Uterus (tissue), 4 donors: ENCODE measurements around the gene PPM1N. TPM values are rescaled to one million over a fixed set of nuclear protein-coding genes. Genes with fewer than 3 reads are reported as not detected.

ENCODE experiments used
- DNase-seq, 2 donors: peaks; one replicate each; pipeline ENCODE4 v3.0.0-alpha.2; 2019 to 2020
- H3K27ac ChIP-seq, 2 donors: fragments of 200-600 bp; sonication (generic); 1 replicate in 1 of 2; 2 replicates in 1 of 2; pipeline ENCODE4 v1.5.1; 2016 to 2018
- H3K27me3 ChIP-seq, 2 donors: fragments of 200-600 bp; sonication (generic); one replicate each; pipeline ENCODE4 v1.5.1; 2018 to 2019; ENCODE audit warnings: control low read depth in 1 of 2
- H3K36me3 ChIP-seq, 2 donors: fragments of 200-600 bp; sonication (generic); one replicate each; pipeline ENCODE4 v1.5.1; 2019; ENCODE audit warnings: control low read depth in 1 of 2
- H3K4me1 ChIP-seq, 2 donors: fragments of 200-600 bp; sonication (generic); one replicate each; pipeline ENCODE4 v1.5.1; 2018 to 2019; ENCODE audit warnings: control low read depth in 1 of 2
- H3K4me3 ChIP-seq, 2 donors: fragments of 200-600 bp; sonication (generic); 1 replicate in 1 of 2; 2 replicates in 1 of 2; pipeline ENCODE4 v1.5.1; 2018 to 2019; ENCODE audit warnings: mild to moderate bottlenecking in 1 of 2
- H3K9me3 ChIP-seq, 2 donors: fragments of 200-600 bp; sonication (generic); one replicate each; pipeline ENCODE4 v1.5.1; 2019; ENCODE audit warnings: control low read depth in 1 of 2
- POLR2A ChIP-seq, 2 donors: fragments of 450-650 bp; IDR thresholded peaks; one replicate each; pipeline ENCODE4 v1.6.1; 2016; ENCODE audit warnings: antibody characterized with exemption in 2 of 2, mild to moderate bottlenecking in 1 of 2, moderate library complexity in 1 of 2
- intact Hi-C: fragments of 100-400 bp; cut with DNase I; formaldehyde crosslinking; loops from one replicate; pipeline ENCODE4 v1.15.1; 2023; ENCODE audit warnings: low total_unique reads
- total RNA-seq, 4 donors: library from RNA; depleted of rRNA in 3 of 4; stranded (reverse); fragments of >200 nt in 3 of 4; gene quantifications; one replicate each; pipeline versions ENCODE4 v1.1.0 to v1.2.4, GENCODE V29; 2014 to 2023
- TF ChIP-seq, protein P1 (sequence below), 4 experiments: fragments of 200-600 bp in 2 of 4; fragments of 450-650 bp in 2 of 4; sonication (generic) in 2 of 4; IDR thresholded peaks; one replicate each; pipeline ENCODE4 v1.5.1; 2016 to 2019; ENCODE audit warnings: antibody characterized with exemption in 4 of 4, mild to moderate bottlenecking in 2 of 4, moderate library complexity in 1 of 4
- donor health status: DM: yes; HTN: yes; CAD: no.

Gene PPM1N
- total RNA-seq, 4 donors from 2014 or later = 42.5 TPM; not detected in 3

DNA sequence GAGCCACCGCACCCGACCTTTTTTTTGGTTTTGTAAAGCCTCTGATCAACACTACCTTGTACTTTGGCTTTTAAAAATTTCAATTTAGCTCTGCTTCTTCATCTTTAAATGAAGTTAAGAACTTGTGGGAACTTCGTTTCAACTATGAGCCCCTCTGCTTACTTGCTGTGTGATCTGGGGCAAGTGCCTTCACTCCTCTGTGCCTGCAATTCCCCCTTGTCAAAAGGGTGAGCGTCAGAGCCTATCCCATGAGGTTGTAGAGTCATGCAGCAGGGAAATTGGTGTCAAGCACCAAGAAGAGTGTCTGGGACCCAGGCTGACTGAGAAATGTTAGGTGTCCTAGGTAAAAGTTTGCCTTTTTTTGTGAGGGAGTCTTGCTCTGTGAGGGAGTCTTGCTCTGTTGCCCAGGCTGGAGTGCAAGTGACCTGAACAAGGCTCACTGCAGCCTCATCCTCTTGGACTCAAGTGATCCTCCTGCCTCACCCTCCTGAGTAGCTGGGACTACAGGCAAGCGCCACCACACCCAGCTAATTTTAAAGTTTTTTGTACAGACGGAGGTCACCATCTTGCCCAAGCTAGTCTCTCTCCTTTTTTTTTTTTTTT, 14.7 kb downstream of the PPM1N start:
- Histone ChIP-seq H3K36me3 (no peaks in the 10 kb centered on the region), H3K27me3 (no peaks in the 10 kb centered on the region), H3K4me1 (peaks cover 0 to 8% of the 10 kb centered on the region in 2 donors), H3K27ac (no peak overlapping the region), H3K4me3 (no peak overlapping the region), H3K9me3 (no peaks in the 10 kb centered on the region)
- intact Hi-C loops = no loop called here
- DNase-seq = no peak
- TF ChIP-seq, protein P1, sequence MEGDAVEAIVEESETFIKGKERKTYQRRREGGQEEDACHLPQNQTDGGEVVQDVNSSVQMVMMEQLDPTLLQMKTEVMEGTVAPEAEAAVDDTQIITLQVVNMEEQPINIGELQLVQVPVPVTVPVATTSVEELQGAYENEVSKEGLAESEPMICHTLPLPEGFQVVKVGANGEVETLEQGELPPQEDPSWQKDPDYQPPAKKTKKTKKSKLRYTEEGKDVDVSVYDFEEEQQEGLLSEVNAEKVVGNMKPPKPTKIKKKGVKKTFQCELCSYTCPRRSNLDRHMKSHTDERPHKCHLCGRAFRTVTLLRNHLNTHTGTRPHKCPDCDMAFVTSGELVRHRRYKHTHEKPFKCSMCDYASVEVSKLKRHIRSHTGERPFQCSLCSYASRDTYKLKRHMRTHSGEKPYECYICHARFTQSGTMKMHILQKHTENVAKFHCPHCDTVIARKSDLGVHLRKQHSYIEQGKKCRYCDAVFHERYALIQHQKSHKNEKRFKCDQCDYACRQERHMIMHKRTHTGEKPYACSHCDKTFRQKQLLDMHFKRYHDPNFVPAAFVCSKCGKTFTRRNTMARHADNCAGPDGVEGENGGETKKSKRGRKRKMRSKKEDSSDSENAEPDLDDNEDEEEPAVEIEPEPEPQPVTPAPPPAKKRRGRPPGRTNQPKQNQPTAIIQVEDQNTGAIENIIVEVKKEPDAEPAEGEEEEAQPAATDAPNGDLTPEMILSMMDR (IDR thresholded peaks at IDR 0.05) = no peak
- no peak for TF ChIP-seq POLR2A (IDR thresholded peaks at IDR 0.05)

DNA sequence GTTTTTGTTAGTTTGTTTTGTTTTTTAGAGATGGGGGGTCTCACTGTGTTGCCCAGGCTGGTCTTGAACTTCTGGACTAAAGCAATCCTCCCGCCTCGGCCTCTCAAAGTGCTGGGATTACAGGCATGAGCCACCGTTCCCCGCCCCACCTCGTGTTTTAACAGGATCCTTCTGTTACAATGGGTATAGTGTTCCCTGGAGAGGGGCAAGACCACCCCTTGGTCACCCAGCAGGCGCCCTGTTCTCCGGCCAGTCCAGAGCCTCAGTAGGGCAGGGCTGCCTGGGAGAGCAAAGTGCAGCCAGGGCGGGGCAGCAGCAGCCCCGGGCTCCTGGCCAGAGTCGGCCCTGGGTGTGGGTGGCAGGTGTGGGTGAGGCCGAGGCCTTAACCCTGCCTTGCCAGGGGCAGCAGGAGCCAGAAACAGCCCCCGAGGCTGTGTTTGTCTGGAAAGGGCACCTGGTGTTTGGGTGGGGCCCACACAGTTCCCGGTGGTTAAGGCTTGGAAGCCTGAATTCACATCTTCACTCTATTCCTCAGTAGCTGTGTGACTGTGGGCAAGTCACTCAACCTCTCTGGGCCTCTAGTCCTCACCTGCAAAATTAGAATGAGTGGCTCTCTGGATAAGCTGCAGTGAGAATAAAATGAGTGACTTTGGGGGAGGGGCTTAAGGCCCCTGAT, 16.3 kb downstream of the PPM1N start:
- TF ChIP-seq, protein P1 (IDR thresholded peaks at IDR 0.05) = no peak
- no peak for TF ChIP-seq POLR2A (IDR thresholded peaks at IDR 0.05)
- Histone ChIP-seq H3K27me3 (no peaks in the 10 kb centered on the region), H3K36me3 (no peaks in the 10 kb centered on the region), H3K9me3 (no peaks in the 10 kb centered on the region), H3K4me3 (no peak overlapping the region), H3K27ac (peak overlapping the region; percentile 30 to 31), H3K4me1 (peaks cover 0 to 8% of the 10 kb centered on the region in 2 donors)
- no peak for DNase-seq
- intact Hi-C loops = no loop called here

DNA sequence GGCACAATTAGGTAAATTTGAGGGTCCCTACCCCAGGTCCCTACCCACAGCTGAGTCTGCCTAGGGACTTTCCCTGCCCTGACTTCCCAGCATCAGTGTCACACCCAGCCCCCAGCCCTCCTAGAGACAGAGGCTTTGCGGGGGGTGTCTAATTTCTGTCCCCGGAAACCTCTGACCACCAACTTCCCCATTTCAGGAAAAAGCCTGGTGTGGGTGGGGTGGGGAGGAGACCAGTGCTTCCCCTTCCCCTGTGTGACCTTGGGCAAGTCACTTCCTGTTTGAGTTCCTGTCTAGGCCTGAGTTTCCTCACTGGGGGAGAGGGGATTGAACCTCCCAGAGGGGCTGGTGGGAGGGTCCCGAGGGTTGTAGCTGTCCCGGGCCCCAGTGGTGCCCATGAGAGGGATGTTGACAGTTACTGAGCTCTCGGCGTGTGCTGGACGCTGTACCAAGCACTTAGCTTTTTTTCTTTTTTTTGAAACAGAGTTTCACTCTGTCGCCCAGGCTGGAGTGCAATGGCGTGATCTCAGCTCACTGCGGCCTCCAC, 16.9 kb downstream of the PPM1N start:
- Histone ChIP-seq H3K36me3 (no peaks in the 10 kb centered on the region), H3K27ac (peak overlapping the region; percentile 30 to 31), H3K4me3 (no peak overlapping the region), H3K4me1 (peaks cover 0 to 8% of the 10 kb centered on the region in 2 donors), H3K27me3 (no peaks in the 10 kb centered on the region), H3K9me3 (no peaks in the 10 kb centered on the region)
- intact Hi-C loops = no loop called here
- TF ChIP-seq POLR2A (IDR thresholded peaks at IDR 0.05) = no peak
- TF ChIP-seq, protein P1 (IDR thresholded peaks at IDR 0.05) = no peak
- DNase-seq = no peak

DNA sequence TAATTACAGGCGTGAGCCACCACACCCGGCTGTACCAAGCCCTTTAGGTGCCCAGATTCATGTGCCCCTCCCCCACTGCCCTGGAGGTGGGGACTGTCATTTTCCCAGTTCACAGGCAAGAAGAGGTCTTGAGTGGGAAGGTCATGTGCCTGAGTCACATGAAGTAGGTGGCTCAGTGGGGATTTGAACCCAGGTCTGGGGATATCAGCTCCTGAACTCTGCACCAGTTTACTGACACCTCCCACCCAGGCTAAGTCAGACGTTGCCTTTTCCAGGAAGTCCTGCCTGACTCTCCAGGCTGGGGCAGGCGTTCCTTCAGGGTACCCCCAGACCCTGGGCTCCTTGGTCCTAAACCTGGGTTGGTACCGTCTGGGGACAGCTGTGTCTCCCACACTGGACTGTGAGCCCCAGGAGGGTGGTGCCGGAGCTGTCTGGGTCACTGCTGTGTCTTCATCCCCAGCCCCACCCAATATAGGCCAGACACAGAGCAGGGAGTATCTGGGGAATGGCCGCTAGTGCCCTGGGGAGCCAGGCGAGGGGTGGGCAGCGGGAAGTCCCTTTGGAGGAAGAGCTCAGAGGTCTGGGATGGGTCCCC, 17.7 kb downstream of the PPM1N start:
- H3K9me3 ChIP-seq = no peaks in the 10 kb centered on the region
- H3K27me3 ChIP-seq = no peaks in the 10 kb centered on the region
- DNase-seq = no peak
- TF ChIP-seq POLR2A (IDR thresholded peaks at IDR 0.05) = no peak
- TF ChIP-seq, protein P1 (IDR thresholded peaks at IDR 0.05) = no peak
- peaks cover 0 to 8% of the 10 kb centered on the region in 2 donors for H3K4me1 ChIP-seq
- no peaks in the 10 kb centered on the region for H3K36me3 ChIP-seq
- H3K4me3 ChIP-seq = no peak overlapping the region
- H3K27ac ChIP-seq = no peak overlapping the region
- intact Hi-C loops = no loop called here

DNA sequence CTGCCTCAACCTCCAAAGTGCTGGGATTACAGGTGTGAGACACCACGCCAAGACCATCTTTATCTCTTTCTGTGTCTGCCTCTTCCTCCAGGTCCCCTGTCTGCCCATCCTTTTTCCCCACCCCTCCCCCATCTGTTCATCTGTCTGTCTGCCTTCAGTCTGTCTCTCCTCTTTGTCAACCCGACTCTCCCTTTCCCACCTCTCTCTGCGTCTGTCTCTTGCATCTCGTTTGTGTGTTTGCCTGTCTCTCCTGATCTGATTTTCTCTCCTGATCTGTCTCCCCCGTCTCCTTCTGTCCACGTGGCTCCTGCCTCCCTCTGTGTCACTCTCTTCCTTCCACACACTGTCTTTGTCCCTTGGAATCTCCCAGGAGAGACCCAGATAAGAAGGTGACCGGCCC, 19.0 kb downstream of the PPM1N start:
- no peak for DNase-seq
- intact Hi-C loops = no loop called here
- H3K4me1 ChIP-seq = peaks cover 0 to 8% of the 10 kb centered on the region in 2 donors
- H3K27me3 ChIP-seq = no peaks in the 10 kb centered on the region
- H3K36me3 ChIP-seq = no peaks in the 10 kb centered on the region
- no peaks in the 10 kb centered on the region for H3K9me3 ChIP-seq
- no peak overlapping the region for H3K27ac ChIP-seq
- H3K4me3 ChIP-seq = no peak overlapping the region
- TF ChIP-seq, protein P1 (IDR thresholded peaks at IDR 0.05) = no peak
- TF ChIP-seq POLR2A (IDR thresholded peaks at IDR 0.05) = no peak
